GM23248 (cell line): ENCODE results near the gene BBS10. TPM values are rescaled to one million over a fixed set of nuclear protein-coding genes. Genes with fewer than 3 reads are reported as not detected.
"Not testable (repeated sequence)": the region's sequence is repeated elsewhere in the genome, so short reads cannot be mapped to it uniquely, and the experiment has no call there.

ENCODE experiments used
- DNase-seq: peaks from one replicate; pipeline ENCODE4 v3.0.0-alpha.2; 2015
- H2AFZ ChIP-seq: fragments of 200-600 bp; sonication (generic); 2 replicates; pipeline ENCODE4 v1.6.1; 2016; ENCODE audit warnings: antibody characterized with exemption
- H3F3A ChIP-seq: fragments of 200-600 bp; sonication (generic); 2 replicates; pipeline ENCODE4 v1.6.1; 2016; ENCODE audit warnings: mild to moderate bottlenecking, antibody characterized with exemption, mixed run types; ENCODE audit not compliant: insufficient read depth
- H3K27ac ChIP-seq: fragments of 200-600 bp; sonication (generic); 2 replicates; pipeline ENCODE4 v1.5.1; 2016; ENCODE audit warnings: mild to moderate bottlenecking
- H3K27me3 ChIP-seq: fragments of 200-600 bp; sonication (generic); replicated peaks from 2 replicates; pipeline ENCODE4 v1.6.1; 2016; ENCODE audit warnings: mild to moderate bottlenecking; ENCODE audit not compliant: insufficient read depth
- H3K36me3 ChIP-seq: fragments of 200-600 bp; sonication (generic); 2 replicates; pipeline ENCODE4 v1.6.1; 2016; ENCODE audit warnings: low read depth, mild to moderate bottlenecking
- H3K4me1 ChIP-seq: fragments of 200-600 bp; sonication (generic); 2 replicates; pipeline ENCODE4 v1.6.1; 2016; ENCODE audit warnings: mild to moderate bottlenecking; ENCODE audit not compliant: insufficient read depth
- H3K4me2 ChIP-seq: fragments of 200-600 bp; sonication (generic); one replicate; pipeline ENCODE4 v1.6.1; 2016; ENCODE audit warnings: mild to moderate bottlenecking; ENCODE audit not compliant: unreplicated experiment
- H3K4me3 ChIP-seq: fragments of 200-600 bp; sonication (generic); 2 replicates; pipeline ENCODE4 v1.5.1; 2016; ENCODE audit warnings: mild to moderate bottlenecking
- H3K79me2 ChIP-seq: fragments of 200-600 bp; sonication (generic); 2 replicates; pipeline ENCODE4 v1.6.1; 2016; ENCODE audit warnings: mild to moderate bottlenecking; ENCODE audit not compliant: insufficient read depth
- H3K9ac ChIP-seq: fragments of 200-600 bp; sonication (generic); 2 replicates; pipeline ENCODE4 v1.6.1; 2016; ENCODE audit warnings: mild to moderate bottlenecking
- H3K9me2 ChIP-seq: fragments of 200-600 bp; sonication (generic); 2 replicates; pipeline ENCODE4 v1.6.1; 2016; ENCODE audit warnings: mixed run types, mild to moderate bottlenecking, moderate library complexity; ENCODE audit not compliant: insufficient read depth
- H3K9me3 ChIP-seq: fragments of 200-600 bp; sonication (generic); one replicate; pipeline ENCODE4 v1.6.1; 2017; ENCODE audit warnings: low read depth
- H4K20me1 ChIP-seq: fragments of 200-600 bp; sonication (generic); 2 replicates; pipeline ENCODE4 v1.6.0; 2016; ENCODE audit not compliant: insufficient read depth
- EZH2 ChIP-seq: fragments of 200-600 bp; sonication (generic); IDR thresholded peaks from 2 replicates; pipeline ENCODE4 v1.6.1; 2018; ENCODE audit warnings: antibody characterized with exemption, mild to moderate bottlenecking; ENCODE audit not compliant: insufficient read depth, poor library complexity, severe bottlenecking
- EZH2phosphoT487 ChIP-seq: fragments of 200-600 bp; sonication (generic); IDR thresholded peaks from 2 replicates; pipeline ENCODE4 v1.6.1; 2018; ENCODE audit warnings: antibody characterized with exemption, moderate library complexity, mild to moderate bottlenecking, low read depth; ENCODE audit not compliant: insufficient read depth
- WGBS, 2 experiments: methylation state at CpG; one replicate each; pipeline ENCODE4 v1.1.6; 2015 to 2017; ENCODE audit warnings: low lambda C conversion rate in 2 of 2, low coverage in 1 of 2; ENCODE audit errors: missing lambda C conversion rate in 2 of 2; 5-methylcytosine and 5-hydroxymethylcytosine counted together
- in situ Hi-C: fragments of 300-500 bp; cut with MboI; formaldehyde crosslinking; loops from 2 replicates; pipeline ENCODE4 v1.15.0; 2020
- polyA plus RNA-seq: library from polyadenylated mRNA; unstranded; fragments of >200 nt; fragmentation: Nextera tagmentation; extraction: Ambion mirVana; gene quantifications from 2 replicates; pipeline ENCODE4 v1.2.1, GENCODE V29; 2016
- total RNA-seq: library from RNA; depleted of rRNA; stranded (reverse); fragments of >200 nt; shearing (Covaris generic); gene quantifications from 2 replicates; pipeline ENCODE4 v1.2.3, GENCODE V29; 2014

The BBS10 gene
- total and polyA plus RNA-seq, 2 experiments from 2014 or later: 15.8 to 16.8 TPM

- Histone ChIP-seq H3K27me3 (no peaks in the 10 kb centered on the region), H3K9me2 (no peaks in the 10 kb centered on the region), H3K36me3 (no peaks in the 10 kb centered on the region), H3F3A (peaks cover 21% of the 10 kb centered on the region), H4K20me1 (no peaks in the 10 kb centered on the region), H2AFZ (peak overlapping the region; percentile 3; the same call in 1 of the 2 replicates), H3K9ac (0 out of 2 replicates have a peak overlapping the region, but pooled peaks have one; percentile 2), H3K27ac (peak overlapping the region; percentile 64), H3K9me3 (no peaks in the 10 kb centered on the region), H3K4me1 (peaks cover 16% of the 10 kb centered on the region), H3K4me2 (peak overlapping the region; percentile 47), H3K4me3 (peak overlapping the region; percentile 26), H3K79me2 (no peaks in the 10 kb centered on the region)
- WGBS, 2 experiments: 95% methylated on average over 5 of the region's 5 CpGs
- in situ Hi-C loops: no loop called here
- no peak for TF ChIP-seq EZH2phosphoT487
- TF ChIP-seq EZH2: no peak
- DNase-seq: no peak
Measured at GRCh38 chr12:76329606-76330005, 18.6 kb downstream of the BBS10 start.

- Histone ChIP-seq H3F3A (peaks cover 21% of the 10 kb centered on the region), H3K9me3 (no peaks in the 10 kb centered on the region), H3K27ac (peak overlapping the region; percentile 64), H3K4me3 (peak overlapping the region; percentile 26), H3K4me1 (peaks cover 16% of the 10 kb centered on the region), H3K79me2 (no peaks in the 10 kb centered on the region), H3K36me3 (no peaks in the 10 kb centered on the region), H3K9me2 (no peaks in the 10 kb centered on the region), H4K20me1 (no peaks in the 10 kb centered on the region), H3K27me3 (no peaks in the 10 kb centered on the region), H3K4me2 (peak overlapping the region; percentile 47), H2AFZ (peak overlapping the region; percentile 3; the same call in 1 of the 2 replicates), H3K9ac (0 out of 2 replicates have a peak overlapping the region, but pooled peaks have one; percentile 2)
- in situ Hi-C loops: no loop called here
- DNase-seq: peak; percentile 81
- WGBS, 2 experiments: 0 to 3% methylated on average over 2 of the region's 2 CpGs
- TF ChIP-seq EZH2 (no peak), EZH2phosphoT487 (no peak)
Measured at GRCh38 chr12:76329159-76329558, 19.1 kb downstream of the BBS10 start.

- H3K4me3 ChIP-seq, DNase-seq, H3K9me2 ChIP-seq, H3K4me1 ChIP-seq, H3F3A ChIP-seq, H3K9me3 ChIP-seq, H3K27ac ChIP-seq, H3K9ac ChIP-seq, H2AFZ ChIP-seq, H3K4me2 ChIP-seq, H3K79me2 ChIP-seq, in situ Hi-C loops, H3K36me3 ChIP-seq, H3K27me3 ChIP-seq, H4K20me1 ChIP-seq: not testable (repeated sequence)
- 80 to 83% methylated on average over 28 to 30 of the region's 32 CpGs for WGBS, 2 experiments
Measured at GRCh38 chr12:76319595-76320319, 28.5 kb downstream of the BBS10 start.

- no peak overlapping the region for H3K27ac ChIP-seq
- no peak overlapping the region for H2AFZ ChIP-seq
- in situ Hi-C loops: no loop called here
- no peaks in the 10 kb centered on the region for H3K9me2 ChIP-seq
- TF ChIP-seq EZH2 (no peak), EZH2phosphoT487 (no peak)
- H3F3A ChIP-seq: no peaks in the 10 kb centered on the region
- no peak overlapping the region for H3K9ac ChIP-seq
- no peaks in the 10 kb centered on the region for H3K27me3 ChIP-seq
- DNase-seq: peak; percentile 46
- no peaks in the 10 kb centered on the region for H3K9me3 ChIP-seq
- no peaks in the 10 kb centered on the region for H3K36me3 ChIP-seq
- no peak overlapping the region for H3K4me2 ChIP-seq
- no peaks in the 10 kb centered on the region for H4K20me1 ChIP-seq
- peaks cover 10% of the 10 kb centered on the region for H3K4me1 ChIP-seq
- no peak overlapping the region for H3K4me3 ChIP-seq
- no peaks in the 10 kb centered on the region for H3K79me2 ChIP-seq
- WGBS, 2 experiments: 88 to 94% methylated on average over 1 of the region's 1 CpG
Measured at GRCh38 chr12:76318773-76319594, 29.2 kb downstream of the BBS10 start.
